OCI-LY1 (cell line): ENCODE measurements around the gene COPS9.

Source experiments
- H2AFZ ChIP-seq: fragments of 200-600 bp; sonication (generic), shearing (Covaris generic); 2 replicates; pipeline ENCODE4 v1.6.0; 2014; ENCODE audit warnings: antibody characterized with exemption, mild to moderate bottlenecking, low read length
- H3F3A ChIP-seq: fragments of 200-600 bp; sonication (generic), shearing (Covaris generic); 2 replicates; pipeline ENCODE4 v1.6.0; 2014; ENCODE audit warnings: mild to moderate bottlenecking, antibody characterized with exemption, low read length, moderate library complexity; ENCODE audit not compliant: insufficient read depth
- H3K27ac ChIP-seq: fragments of 200-600 bp; sonication (generic); 2 replicates; pipeline ENCODE4 v1.5.1; 2014; ENCODE audit warnings: low read length, mixed run types, mild to moderate bottlenecking, low read depth; ENCODE audit not compliant: poor library complexity, severe bottlenecking
- H3K27me3 ChIP-seq: fragments of 200-600 bp; sonication (generic); 2 replicates; pipeline ENCODE4 v1.6.0; 2014; ENCODE audit warnings: antibody characterized with exemption, mild to moderate bottlenecking, low read length, moderate library complexity; ENCODE audit not compliant: insufficient read depth
- H3K36me3 ChIP-seq: fragments of 200-600 bp; sonication (generic); 2 replicates; pipeline ENCODE4 v1.6.1; 2014; ENCODE audit warnings: mild to moderate bottlenecking, antibody characterized with exemption, low read length, moderate library complexity, mixed read lengths; ENCODE audit not compliant: insufficient read depth
- H3K4me1 ChIP-seq: fragments of 200-600 bp; sonication (generic); 2 replicates; pipeline ENCODE4 v1.5.1; 2014; ENCODE audit warnings: mild to moderate bottlenecking, low read length, moderate library complexity; ENCODE audit not compliant: insufficient read depth, severe bottlenecking
- H3K4me2 ChIP-seq: fragments of 200-600 bp; sonication (generic), shearing (Covaris generic); 2 replicates; pipeline ENCODE4 v1.6.1; 2014; ENCODE audit warnings: low read length
- H3K4me3 ChIP-seq: fragments of 200-600 bp; sonication (generic); 2 replicates; pipeline ENCODE4 v1.5.1; 2014; ENCODE audit warnings: low read length, low read depth, mild to moderate bottlenecking, mixed read lengths; ENCODE audit not compliant: poor library complexity, severe bottlenecking
- H3K79me2 ChIP-seq: fragments of 200-600 bp; shearing (Covaris generic); 2 replicates; pipeline ENCODE4 v1.6.1; 2016; ENCODE audit warnings: mixed run types, low read length, mixed read lengths; ENCODE audit not compliant: insufficient read depth
- H3K9ac ChIP-seq: fragments of 200-600 bp; sonication (generic), shearing (Covaris generic); 2 replicates; pipeline ENCODE4 v1.6.1; 2014; ENCODE audit warnings: mild to moderate bottlenecking, low read length, mixed read lengths
- H3K9me2 ChIP-seq: fragments of 200-600 bp; sonication (generic), shearing (Covaris generic); 2 replicates; pipeline ENCODE4 v1.6.1; 2014; ENCODE audit warnings: low read depth, mild to moderate bottlenecking, low read length, mixed read lengths
- H3K9me3 ChIP-seq: fragments of 200-600 bp; shearing (Covaris generic); 2 replicates; pipeline ENCODE4 v1.6.1; 2014; ENCODE audit warnings: low read length, mixed read lengths
- H4K20me1 ChIP-seq: fragments of 200-600 bp; sonication (generic), shearing (Covaris generic); 2 replicates; pipeline ENCODE4 v1.6.0; 2016; ENCODE audit warnings: mild to moderate bottlenecking, low read length; ENCODE audit not compliant: insufficient read depth
- EZH2 ChIP-seq: fragments of 200-600 bp; sonication (generic), shearing (Covaris generic); IDR thresholded peaks from 2 replicates; pipeline ENCODE4 v1.8.0; 2017; ENCODE audit warnings: borderline replicate concordance, mixed run types, mild to moderate bottlenecking, antibody characterized with exemption, low read length, moderate library complexity, mixed read lengths
- TF ChIP-seq, protein P1 (sequence below): fragments of 200-600 bp; sonication (generic), shearing (Covaris generic); IDR thresholded peaks from 2 replicates; pipeline ENCODE4 v1.5.1; 2017; ENCODE audit warnings: mild to moderate bottlenecking, antibody characterized with exemption, low read length, moderate library complexity, mixed read lengths

Gene COPS9

DNA sequence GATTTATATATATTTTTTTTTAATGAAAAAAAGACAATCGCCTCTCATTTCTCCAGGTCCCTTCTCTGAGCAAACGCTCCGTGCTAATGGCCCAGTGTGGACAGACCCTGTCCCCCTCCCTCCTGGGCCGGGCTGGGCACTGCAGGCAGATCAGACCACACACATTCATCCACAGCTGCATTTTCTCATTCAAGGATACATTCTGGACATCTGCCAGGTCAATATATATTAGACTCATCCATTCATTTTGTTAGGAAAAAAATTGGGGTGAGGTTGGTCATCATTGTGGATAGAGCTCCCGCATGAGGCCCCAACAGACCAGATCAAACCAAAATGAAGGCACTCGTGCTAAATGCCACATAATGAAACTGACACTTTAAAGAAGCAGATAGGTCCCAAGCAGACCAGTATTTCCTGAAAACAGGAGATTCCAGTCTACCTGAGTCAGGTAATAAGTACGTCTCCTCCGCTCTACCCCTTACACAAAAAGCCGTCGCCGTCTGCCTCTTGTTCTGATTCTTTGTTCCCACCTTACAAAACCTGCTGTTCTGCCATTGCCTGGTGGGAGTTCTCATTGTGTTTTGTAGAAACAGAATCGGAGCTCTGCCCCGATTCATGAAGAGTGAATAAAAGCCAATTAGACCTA is 19.8 kb upstream of the COPS9 start:
- H4K20me1 ChIP-seq, result no peaks in the 10 kb centered on the region
- no peak for TF ChIP-seq EZH2
- TF ChIP-seq, protein P1, sequence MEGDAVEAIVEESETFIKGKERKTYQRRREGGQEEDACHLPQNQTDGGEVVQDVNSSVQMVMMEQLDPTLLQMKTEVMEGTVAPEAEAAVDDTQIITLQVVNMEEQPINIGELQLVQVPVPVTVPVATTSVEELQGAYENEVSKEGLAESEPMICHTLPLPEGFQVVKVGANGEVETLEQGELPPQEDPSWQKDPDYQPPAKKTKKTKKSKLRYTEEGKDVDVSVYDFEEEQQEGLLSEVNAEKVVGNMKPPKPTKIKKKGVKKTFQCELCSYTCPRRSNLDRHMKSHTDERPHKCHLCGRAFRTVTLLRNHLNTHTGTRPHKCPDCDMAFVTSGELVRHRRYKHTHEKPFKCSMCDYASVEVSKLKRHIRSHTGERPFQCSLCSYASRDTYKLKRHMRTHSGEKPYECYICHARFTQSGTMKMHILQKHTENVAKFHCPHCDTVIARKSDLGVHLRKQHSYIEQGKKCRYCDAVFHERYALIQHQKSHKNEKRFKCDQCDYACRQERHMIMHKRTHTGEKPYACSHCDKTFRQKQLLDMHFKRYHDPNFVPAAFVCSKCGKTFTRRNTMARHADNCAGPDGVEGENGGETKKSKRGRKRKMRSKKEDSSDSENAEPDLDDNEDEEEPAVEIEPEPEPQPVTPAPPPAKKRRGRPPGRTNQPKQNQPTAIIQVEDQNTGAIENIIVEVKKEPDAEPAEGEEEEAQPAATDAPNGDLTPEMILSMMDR, result no peak
- no peaks in the 10 kb centered on the region for H3K9me2 ChIP-seq
- H3K4me1 ChIP-seq, result no peaks in the 10 kb centered on the region
- H3K27me3 ChIP-seq, result no peaks in the 10 kb centered on the region
- H3K36me3 ChIP-seq, result no peaks in the 10 kb centered on the region
- no peak overlapping the region for H3K27ac ChIP-seq
- H3K9ac ChIP-seq, result no peak overlapping the region
- H2AFZ ChIP-seq, result no peak overlapping the region
- H3K4me3 ChIP-seq, result no peak overlapping the region
- H3K79me2 ChIP-seq, result no peaks in the 10 kb centered on the region
- H3K4me2 ChIP-seq, result no peak overlapping the region
- no peaks in the 10 kb centered on the region for H3K9me3 ChIP-seq
- H3F3A ChIP-seq, result no peaks in the 10 kb centered on the region

DNA sequence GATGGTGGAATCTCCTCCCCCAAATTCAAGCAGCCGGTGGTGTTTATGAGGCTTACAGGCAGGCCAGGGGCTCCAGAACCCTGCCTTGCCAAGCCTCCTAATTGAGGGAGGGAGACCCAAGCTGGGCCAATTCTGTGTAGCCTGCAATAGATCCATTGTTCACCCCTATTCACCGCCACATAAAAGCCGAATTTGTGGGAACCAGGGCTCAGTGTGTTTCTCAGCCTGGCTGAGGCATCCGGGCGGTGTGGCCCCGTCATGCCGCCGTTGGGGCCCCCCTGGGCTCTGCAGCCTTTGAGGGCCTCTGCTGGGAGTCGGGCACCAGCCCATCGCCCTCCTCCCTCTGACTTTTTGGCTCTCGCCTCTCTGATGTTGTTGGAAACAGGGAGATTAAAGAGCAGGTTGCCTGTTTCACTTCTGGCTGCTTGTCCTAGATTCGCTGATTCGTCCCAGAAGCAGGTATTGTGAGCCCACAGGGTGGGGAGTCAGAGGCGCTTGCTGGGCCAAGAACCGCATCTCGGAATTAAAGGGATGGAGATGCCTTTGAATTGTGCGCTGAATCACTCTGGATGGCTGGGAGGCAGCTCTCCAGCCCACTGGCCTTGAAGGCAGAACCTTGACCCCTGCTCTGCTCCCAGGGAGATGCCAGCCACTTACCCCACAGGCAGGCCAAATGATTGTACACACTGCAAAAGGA is 19.1 kb upstream of the COPS9 start:
- Histone ChIP-seq H3K36me3 (no peaks in the 10 kb centered on the region), H3K4me2 (no peak overlapping the region), H3K27ac (no peak overlapping the region), H3K79me2 (no peaks in the 10 kb centered on the region), H3K9me2 (no peaks in the 10 kb centered on the region), H3K27me3 (no peaks in the 10 kb centered on the region), H4K20me1 (no peaks in the 10 kb centered on the region), H2AFZ (no peak overlapping the region), H3K4me3 (no peak overlapping the region), H3F3A (no peaks in the 10 kb centered on the region), H3K9ac (no peak overlapping the region), H3K9me3 (no peaks in the 10 kb centered on the region), H3K4me1 (no peaks in the 10 kb centered on the region)
- TF ChIP-seq, protein P1, result no peak
- TF ChIP-seq EZH2, result no peak

DNA sequence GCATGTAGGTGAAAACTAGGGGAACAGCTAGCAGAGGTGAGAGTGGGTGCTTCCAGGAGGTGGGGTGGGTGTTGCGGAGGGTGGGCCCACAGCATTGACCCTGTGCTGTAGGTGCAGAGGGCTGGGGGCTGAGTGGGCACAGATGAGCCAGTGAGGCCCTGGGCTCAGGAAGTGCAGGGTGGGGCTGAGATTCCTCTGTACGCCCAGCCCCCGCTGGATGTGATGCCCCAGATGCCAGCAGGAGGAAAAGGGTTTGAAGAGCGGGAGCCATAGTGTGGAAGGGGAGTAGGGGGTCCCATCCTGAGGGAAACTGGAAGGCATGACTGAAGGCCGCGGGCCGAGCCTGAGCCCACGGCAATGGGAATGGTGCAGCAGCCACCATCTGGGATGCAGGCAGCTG is 18.5 kb upstream of the COPS9 start:
- Histone ChIP-seq H4K20me1 (no peaks in the 10 kb centered on the region), H3K79me2 (no peaks in the 10 kb centered on the region), H3K4me3 (no peak overlapping the region), H3K27ac (no peak overlapping the region), H3K9me2 (no peaks in the 10 kb centered on the region), H3K27me3 (no peaks in the 10 kb centered on the region), H3K9ac (no peak overlapping the region), H3K4me1 (no peaks in the 10 kb centered on the region), H3K36me3 (no peaks in the 10 kb centered on the region), H3K9me3 (no peaks in the 10 kb centered on the region), H2AFZ (no peak overlapping the region), H3K4me2 (no peak overlapping the region), H3F3A (no peaks in the 10 kb centered on the region)
- TF ChIP-seq, protein P1, result no peak
- no peak for TF ChIP-seq EZH2
